ENCODE measurements around the gene TPRX2.
"Not testable (repeated sequence)": the region's sequence is repeated elsewhere in the genome, so short reads cannot be mapped to it uniquely, and the experiment has no call there.

Gene TPRX2

DNA sequence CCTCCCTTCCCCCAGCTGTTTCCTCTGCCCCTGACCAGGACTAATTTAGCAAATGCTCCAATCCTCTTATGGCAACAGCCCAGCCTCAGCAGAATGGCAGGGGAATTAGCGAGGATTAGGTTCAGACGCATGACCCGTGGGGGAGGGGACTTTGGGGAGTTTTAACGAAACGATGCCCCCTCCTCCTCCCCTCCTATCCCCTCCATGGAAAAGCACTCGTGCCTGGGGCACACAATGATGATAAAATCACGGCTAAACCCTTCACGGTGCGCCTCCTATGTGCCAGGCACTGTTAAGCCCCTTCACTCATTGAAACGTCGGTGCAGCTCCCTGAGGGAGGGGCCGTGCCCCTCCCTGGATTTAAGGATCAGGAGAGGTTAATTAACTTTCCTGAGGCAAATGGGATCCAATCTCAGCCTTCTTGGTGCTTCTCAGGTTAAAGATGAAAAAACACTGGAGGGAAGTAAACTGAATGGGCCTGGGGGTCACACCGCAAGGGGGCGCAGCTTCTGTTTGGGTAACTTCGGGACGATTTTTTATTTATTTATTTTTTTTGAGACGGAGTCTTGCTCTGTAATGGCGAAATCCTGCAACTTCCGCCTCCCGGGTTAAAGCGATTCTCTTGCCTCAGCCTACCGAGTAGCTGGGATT lies 10.1 kb upstream of the TPRX2 start:
- peak; percentile 18 for TF ChIP-seq CTCF (IDR thresholded peaks at IDR 0.05; ENCODE audit: low read depth, low read length)
- DNase-seq (ENCODE audit: extremely low read depth, low read depth) = no peak

- no peak for DNase-seq (ENCODE audit: extremely low read depth, low read depth)
- no peak for TF ChIP-seq CTCF (IDR thresholded peaks at IDR 0.05; ENCODE audit: low read depth, low read length)
Observed at GRCh38 chr19:47853003-47853402, 6.0 kb upstream of the TPRX2 start.

DNA sequence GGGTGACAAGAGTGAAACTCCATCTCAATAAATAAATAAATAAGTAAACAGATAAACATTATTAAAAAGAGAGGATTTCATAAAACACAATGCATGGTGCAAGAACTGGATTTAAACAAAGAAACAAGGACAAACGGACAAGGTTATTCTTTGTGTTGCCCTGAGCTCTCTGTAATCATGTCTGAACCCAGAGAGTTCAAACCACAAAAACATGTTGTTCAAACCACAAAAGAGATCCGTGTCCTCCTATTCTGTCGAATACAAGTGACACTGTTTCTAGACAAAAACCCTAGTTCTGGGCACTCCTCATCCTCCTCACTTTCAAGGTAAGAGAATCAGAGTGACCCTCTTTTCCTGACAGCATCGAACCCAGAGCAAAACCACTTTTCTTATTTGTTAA lies 4.6 kb upstream of the TPRX2 start:
- no peak for DNase-seq (ENCODE audit: extremely low read depth, low read depth)
- TF ChIP-seq CTCF (IDR thresholded peaks at IDR 0.05; ENCODE audit: low read depth, low read length) = no peak

- DNase-seq (ENCODE audit: extremely low read depth, low read depth) = not testable (repeated sequence)
Observed at GRCh38 chr19:47858231-47858630, 804 bp upstream of the TPRX2 start.

DNA sequence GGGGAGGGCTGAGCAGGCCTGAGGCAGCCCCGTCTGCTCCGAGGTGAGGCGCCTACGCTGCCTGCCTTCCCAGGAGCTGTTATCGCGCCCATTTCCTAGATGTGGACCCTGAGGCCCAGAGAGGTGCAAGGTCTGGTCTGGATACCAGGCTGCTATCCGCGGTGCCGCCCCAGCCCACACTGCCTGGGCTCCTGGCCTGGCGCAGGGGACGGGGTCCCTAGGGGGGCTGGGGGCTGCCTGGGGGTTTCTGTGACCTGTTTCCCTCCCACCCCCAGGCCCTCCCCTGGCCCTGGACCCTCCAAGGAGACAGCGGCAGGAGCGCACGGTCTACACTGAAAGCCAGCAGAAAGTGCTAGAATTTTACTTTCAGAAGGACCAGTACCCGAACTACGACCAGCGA lies 803 bp downstream of the TPRX2 start:
- not testable (repeated sequence) for DNase-seq (ENCODE audit: extremely low read depth, low read depth)

- TF ChIP-seq CTCF (IDR thresholded peaks at IDR 0.05; ENCODE audit: low read depth, low read length) = no peak
- DNase-seq (ENCODE audit: extremely low read depth, low read depth) = no peak
Observed at GRCh38 chr19:47860602-47861297, 1.7 kb downstream of the TPRX2 start.

DNA sequence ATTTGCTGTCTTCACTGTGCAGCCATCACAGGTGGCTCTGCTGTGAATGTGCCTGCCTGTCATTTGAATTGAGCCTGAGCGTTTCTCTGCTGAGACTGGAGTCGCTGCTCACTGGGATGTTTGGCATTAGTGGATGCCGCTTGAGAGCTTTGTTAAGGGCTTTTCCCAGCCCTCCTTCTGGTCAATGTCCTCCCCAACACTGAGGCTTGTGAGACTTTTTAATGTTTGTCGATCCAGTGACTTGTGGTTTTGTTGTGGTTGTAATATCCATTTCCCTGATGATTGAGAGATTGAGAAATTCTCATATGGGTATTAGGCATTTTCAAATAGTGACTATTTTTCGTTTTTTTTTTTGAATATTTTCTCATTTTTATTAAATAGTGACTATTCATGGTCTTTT lies 2.6 kb downstream of the TPRX2 start:
- TF ChIP-seq CTCF (IDR thresholded peaks at IDR 0.05; ENCODE audit: low read depth, low read length) = no peak

DNA sequence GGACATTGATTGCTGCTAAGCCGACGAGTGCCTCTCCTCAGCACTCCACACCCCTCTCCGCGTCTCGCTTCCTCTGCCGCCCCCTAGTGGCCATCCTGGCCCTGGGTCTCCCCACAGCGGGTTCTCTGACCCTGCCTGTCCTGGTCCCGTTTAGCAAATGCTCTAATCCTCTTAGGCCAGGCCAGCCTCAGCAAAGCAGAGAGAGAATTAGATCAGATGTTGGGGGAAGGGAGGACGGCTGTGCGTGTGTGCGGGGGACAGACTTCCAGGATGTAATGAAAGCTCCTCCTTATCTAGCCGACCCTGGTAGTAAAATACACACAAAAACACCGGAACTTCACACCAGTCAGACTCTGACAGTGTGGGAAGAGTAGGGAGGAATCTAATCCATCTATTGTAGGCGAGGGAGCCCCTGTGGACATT lies 4.5 kb downstream of the TPRX2 start:
- peak; percentile 98 for TF ChIP-seq CTCF (IDR thresholded peaks at IDR 0.05; ENCODE audit: low read depth, low read length)
- DNase-seq (ENCODE audit: extremely low read depth, low read depth) = peak; percentile 8

More for the DNA sequence above, 2.6 kb downstream of the TPRX2 start:
- no peak for DNase-seq (ENCODE audit: extremely low read depth, low read depth)

Measured in AG09319 (cell line).